Gastroesophageal sphincter (tissue), 4 donors: Measurements from ENCODE around the gene PRKG1. TPM values are rescaled to one million over a fixed set of nuclear protein-coding genes. Genes with fewer than 3 reads are reported as not detected.

Experiments
- ATAC-seq: fragments of 150-250 bp; one replicate; pipeline ENCODE4 v1.9.1; 2016; ENCODE audit warnings: mild to moderate bottlenecking, moderate library complexity
- H3K27ac ChIP-seq, 4 donors: fragments of 200-600 bp; sonication (generic) in 3 of 4; 1 replicate in 3 of 4; 2 replicates in 1 of 4; pipeline ENCODE4 v1.5.1; 2016 to 2019
- H3K27me3 ChIP-seq: fragments of 200-600 bp; sonication (generic); one replicate; pipeline ENCODE4 v1.5.1; 2019
- H3K36me3 ChIP-seq, 2 donors: fragments of 200-600 bp; sonication (generic); one replicate each; pipeline ENCODE4 v1.5.1; 2019; ENCODE audit warnings: control low read depth in 1 of 2
- H3K4me1 ChIP-seq, 3 donors: fragments of 200-600 bp; sonication (generic); 1 replicate in 2 of 3; 2 replicates in 1 of 3; pipeline ENCODE4 v1.5.1; 2016 to 2019; ENCODE audit warnings: control low read depth in 2 of 3
- H3K4me3 ChIP-seq, 2 donors: fragments of 200-600 bp; sonication (generic); one replicate each; pipeline ENCODE4 v1.5.1; 2019; ENCODE audit warnings: mild to moderate bottlenecking in 1 of 2, moderate library complexity in 1 of 2
- H3K9me3 ChIP-seq, 3 donors: fragments of 200-600 bp; sonication (generic); one replicate each; pipeline ENCODE4 v1.5.1; 2017 to 2019; ENCODE audit warnings: control low read depth in 2 of 3
- EP300 ChIP-seq: sonication (generic); formaldehyde crosslinking; IDR thresholded peaks from one replicate; pipeline ENCODE4 v1.6.1; 2017; ENCODE audit warnings: antibody characterized with exemption, mild to moderate bottlenecking
- POLR2A ChIP-seq, 2 donors: fragments of 450-650 bp; IDR thresholded peaks; one replicate each; pipeline ENCODE4 v1.6.1; 2017; ENCODE audit warnings: antibody characterized with exemption in 2 of 2, mild to moderate bottlenecking in 2 of 2, moderate library complexity in 1 of 2
- POLR2AphosphoS5 ChIP-seq: sonication (generic); formaldehyde crosslinking; IDR thresholded peaks from one replicate; pipeline ENCODE4 v1.6.1; 2017; ENCODE audit warnings: antibody characterized with exemption
- WGBS, 2 donors: methylation state at CpG; one replicate each; pipeline ENCODE4 v1.1.5; 2018; ENCODE audit warnings: low coverage in 1 of 2; 5-methylcytosine and 5-hydroxymethylcytosine counted together
- total RNA-seq, 4 donors: library from RNA; depleted of rRNA; stranded (reverse); fragments of >200 nt; gene quantifications; one replicate each; pipeline ENCODE4 v1.1.0, GENCODE V29; 2016
- TF ChIP-seq, protein P1 (sequence below), 4 experiments: fragments of 200-600 bp in 2 of 4; fragments of 450-650 bp in 2 of 4; sonication (generic) in 1 of 4; IDR thresholded peaks; one replicate each; pipeline ENCODE4 v1.5.1; 2017 to 2019; ENCODE audit warnings: antibody characterized with exemption in 4 of 4, mild to moderate bottlenecking in 2 of 4, moderate library complexity in 2 of 4

Gene PRKG1
- total RNA-seq, 4 donors from 2014 or later = 27.5 to 73.2 (median 39.2) TPM

GRCh38 chr10:51066231-51066630, 8.1 kb upstream of the PRKG1 start:
- Histone ChIP-seq H3K4me3 (no peak overlapping the region), H3K27me3 (no peaks in the 10 kb centered on the region), H3K27ac (no peak overlapping the region), H3K36me3 (no peaks in the 10 kb centered on the region), H3K9me3 (no peaks in the 10 kb centered on the region), H3K4me1 (peaks cover 0 to 8% (median 0%) of the 10 kb centered on the region in 3 donors)
- WGBS, 2 donors = 36 to 62% methylated on average over 1 of the region's 1 CpG
- no peak for ATAC-seq
- TF ChIP-seq POLR2AphosphoS5 (no peak), POLR2A (IDR thresholded peaks at IDR 0.05) (no peak), EP300 (no peak)
- TF ChIP-seq, protein P1, sequence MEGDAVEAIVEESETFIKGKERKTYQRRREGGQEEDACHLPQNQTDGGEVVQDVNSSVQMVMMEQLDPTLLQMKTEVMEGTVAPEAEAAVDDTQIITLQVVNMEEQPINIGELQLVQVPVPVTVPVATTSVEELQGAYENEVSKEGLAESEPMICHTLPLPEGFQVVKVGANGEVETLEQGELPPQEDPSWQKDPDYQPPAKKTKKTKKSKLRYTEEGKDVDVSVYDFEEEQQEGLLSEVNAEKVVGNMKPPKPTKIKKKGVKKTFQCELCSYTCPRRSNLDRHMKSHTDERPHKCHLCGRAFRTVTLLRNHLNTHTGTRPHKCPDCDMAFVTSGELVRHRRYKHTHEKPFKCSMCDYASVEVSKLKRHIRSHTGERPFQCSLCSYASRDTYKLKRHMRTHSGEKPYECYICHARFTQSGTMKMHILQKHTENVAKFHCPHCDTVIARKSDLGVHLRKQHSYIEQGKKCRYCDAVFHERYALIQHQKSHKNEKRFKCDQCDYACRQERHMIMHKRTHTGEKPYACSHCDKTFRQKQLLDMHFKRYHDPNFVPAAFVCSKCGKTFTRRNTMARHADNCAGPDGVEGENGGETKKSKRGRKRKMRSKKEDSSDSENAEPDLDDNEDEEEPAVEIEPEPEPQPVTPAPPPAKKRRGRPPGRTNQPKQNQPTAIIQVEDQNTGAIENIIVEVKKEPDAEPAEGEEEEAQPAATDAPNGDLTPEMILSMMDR (IDR thresholded peaks at IDR 0.05) = no peak

DNA sequence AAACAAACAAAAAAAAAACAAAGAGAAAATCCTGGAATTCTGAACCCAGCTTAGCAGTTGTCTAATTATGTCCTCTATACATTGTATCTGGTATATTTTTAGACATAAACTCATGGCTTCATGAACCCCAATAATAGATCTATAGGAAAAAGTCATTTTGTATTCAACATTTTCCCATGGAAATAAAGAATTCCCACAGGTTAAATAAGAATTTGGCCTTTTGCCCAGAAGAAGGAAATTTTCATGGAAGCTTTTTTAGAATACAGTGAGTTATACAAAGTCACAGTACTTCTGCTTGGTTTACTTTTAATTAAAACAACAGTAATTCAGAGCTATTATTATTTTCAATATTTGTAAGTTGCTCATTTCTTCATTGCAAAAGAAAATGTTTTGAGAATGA, 2.1 kb upstream of the PRKG1 start:
- H3K4me3 ChIP-seq = no peak overlapping the region
- no peaks in the 10 kb centered on the region for H3K9me3 ChIP-seq
- H3K27ac ChIP-seq = no peak overlapping the region
- TF ChIP-seq POLR2A (IDR thresholded peaks at IDR 0.05) (no peak), POLR2AphosphoS5 (no peak), EP300 (no peak)
- TF ChIP-seq, protein P1 (IDR thresholded peaks at IDR 0.05) = no peak
- ATAC-seq = no peak
- H3K36me3 ChIP-seq = no peaks in the 10 kb centered on the region
- H3K4me1 ChIP-seq = peaks cover 0 to 14% (median 0%) of the 10 kb centered on the region in 3 donors
- H3K27me3 ChIP-seq = no peaks in the 10 kb centered on the region

DNA sequence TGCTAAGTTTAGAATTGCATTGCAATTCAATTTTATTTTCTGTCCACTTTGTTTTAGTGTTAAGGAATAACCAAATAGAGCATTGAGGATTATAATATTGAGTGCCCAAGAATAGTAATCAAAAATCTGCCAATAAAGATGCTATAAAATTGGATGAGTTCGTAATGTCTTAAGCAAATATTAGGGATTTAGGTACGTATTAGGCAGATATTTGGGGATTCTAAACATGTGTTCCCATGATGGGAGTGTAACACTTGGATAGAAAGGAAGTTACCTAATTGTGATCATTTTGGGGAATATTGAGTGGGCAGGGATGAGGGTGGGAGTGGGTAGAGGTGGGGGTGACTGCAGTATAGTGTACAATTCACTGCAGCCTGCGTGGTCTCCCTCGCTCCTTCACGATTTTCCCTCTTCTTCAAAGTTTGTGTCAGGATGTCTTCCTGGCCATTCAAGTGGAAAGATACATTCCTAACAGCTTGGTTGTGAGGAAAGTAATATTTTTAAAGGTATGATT, 1.3 kb upstream of the PRKG1 start:
- TF ChIP-seq POLR2AphosphoS5 = no peak
- TF ChIP-seq, protein P1 (IDR thresholded peaks at IDR 0.05) = no peak
- no peak for TF ChIP-seq EP300
- TF ChIP-seq POLR2A (IDR thresholded peaks at IDR 0.05) = no peak
- Histone ChIP-seq H3K27me3 (no peaks in the 10 kb centered on the region), H3K4me1 (peaks cover 0 to 21% (median 0%) of the 10 kb centered on the region in 3 donors), H3K4me3 (peak overlapping the region; percentile 75 to 76), H3K27ac (peak overlapping the region; percentile 74 to 94 (median 94)), H3K9me3 (no peaks in the 10 kb centered on the region), H3K36me3 (no peaks in the 10 kb centered on the region)
- no peak for ATAC-seq
- WGBS, 2 donors = 49 to 62% methylated on average over 5 of the region's 5 CpGs

DNA sequence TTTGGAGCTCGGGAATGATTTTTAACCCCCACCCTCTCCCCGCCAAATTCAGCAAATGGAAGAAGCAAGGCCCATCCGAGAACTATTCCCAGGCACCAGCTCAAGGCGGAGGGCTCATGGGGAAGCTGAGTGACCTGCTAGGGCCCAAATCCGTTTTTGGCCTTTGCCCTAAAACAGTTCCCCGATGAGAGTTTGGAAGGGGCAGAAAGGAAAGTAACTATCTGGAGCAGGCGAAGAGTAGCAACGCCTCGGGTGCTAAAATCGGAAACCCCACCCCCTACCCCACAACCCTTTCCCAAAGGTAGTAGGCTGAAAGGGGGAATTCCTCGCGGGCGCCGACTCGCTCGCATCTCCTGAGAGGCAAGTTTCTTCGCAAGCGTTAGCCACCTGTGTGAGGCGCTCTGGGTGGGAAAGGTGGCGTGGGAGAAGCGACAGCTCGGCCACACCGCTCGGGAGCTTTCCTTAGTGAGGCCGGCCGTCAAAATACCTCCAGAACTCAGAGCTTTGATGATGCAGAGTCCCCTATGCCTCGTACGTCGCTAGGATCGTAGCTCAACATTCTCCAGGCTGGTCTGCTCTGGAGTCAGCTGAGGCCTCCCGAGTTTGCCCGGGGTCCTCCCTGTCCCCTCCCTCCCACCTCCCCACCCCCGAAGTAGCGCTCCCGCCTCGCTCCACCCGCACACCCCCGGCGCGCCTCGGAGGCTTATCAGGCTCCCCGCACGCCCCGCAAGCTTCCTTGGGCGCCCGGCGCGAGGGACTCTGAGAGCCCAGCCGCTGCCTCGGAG, 642 bp upstream of the PRKG1 start:
- 0 to 3% methylated on average over 7 to 17 of the region's 50 CpGs for WGBS, 2 donors
- Histone ChIP-seq H3K4me3 (peak overlapping the region; percentile 75 to 76), H3K4me1 (peaks cover 0 to 21% (median 0%) of the 10 kb centered on the region in 3 donors), H3K9me3 (no peaks in the 10 kb centered on the region), H3K27ac (peak overlapping the region; percentile 74 to 94 (median 94)), H3K36me3 (no peaks in the 10 kb centered on the region), H3K27me3 (no peaks in the 10 kb centered on the region)
- TF ChIP-seq, protein P1 (IDR thresholded peaks at IDR 0.05) = no peak
- TF ChIP-seq POLR2AphosphoS5 (peak; percentile 8), POLR2A (IDR thresholded peaks at IDR 0.05) (no peak), EP300 (no peak)
- peak; percentile 48 for ATAC-seq
